Amniotic stem cell (primary cell): Measurements from ENCODE around the gene INSL3.

Source experiments
- DNase-seq: peaks from one replicate; lab custom pipeline; 2025; lab: John Stamatoyannopoulos, UW

INSL3 gene

GRCh38 chr19:17821190-17821589 is at the start of gene INSL3:
Gene INSL3, minus strand, starts transcription at chr19:17821519. Its CDS starts 13 bp downstream, at chr19:17821506.
- no peak for DNase-seq

GRCh38 chr19:17869114-17869608 is 47.8 kb upstream of the INSL3 start:
- DNase-seq: no peak

GRCh38 chr19:17868669-17869068 is 47.4 kb upstream of the INSL3 start:
- DNase-seq: no peak

GRCh38 chr19:17866964-17867486 is 45.7 kb upstream of the INSL3 start:
- no peak for DNase-seq

- DNase-seq: no peak
Observed at GRCh38 chr19:17866312-17866963, 45.1 kb upstream of the INSL3 start.

GRCh38 chr19:17865364-17866311 is 44.3 kb upstream of the INSL3 start:
- no peak for DNase-seq

- no peak for DNase-seq
Observed at GRCh38 chr19:17863520-17864182, 42.3 kb upstream of the INSL3 start.

GRCh38 chr19:17862711-17863519 is 41.6 kb upstream of the INSL3 start:
- no peak for DNase-seq

GRCh38 chr19:17861542-17862402 is 40.5 kb upstream of the INSL3 start:
- no peak for DNase-seq

- no peak for DNase-seq
Observed at GRCh38 chr19:17860993-17861360, 39.7 kb upstream of the INSL3 start.

- DNase-seq: no peak
Observed at GRCh38 chr19:17860331-17860992, 39.1 kb upstream of the INSL3 start.

- peak; percentile 99 for DNase-seq
Observed at GRCh38 chr19:17859533-17860330, 38.4 kb upstream of the INSL3 start, which contains the start of gene RPL18A. Gene RPL18A, plus strand, starts transcription at chr19:17859910. Its CDS starts 47 bp downstream, at chr19:17859957.

- no peak for DNase-seq
Observed at GRCh38 chr19:17855280-17856152, 34.2 kb upstream of the INSL3 start.

- no peak for DNase-seq
Observed at GRCh38 chr19:17854061-17854460, 32.7 kb upstream of the INSL3 start.

- no peak for DNase-seq
Observed at GRCh38 chr19:17848595-17849292, 27.4 kb upstream of the INSL3 start.

GRCh38 chr19:17847538-17848366 is 26.4 kb upstream of the INSL3 start, which contains the start of gene JAK3:
Gene JAK3, minus strand, starts transcription at chr19:17847982. Its CDS starts 3,565 bp downstream, at chr19:17844417.
- no peak for DNase-seq
